ENCODE data around the gene NR3C1. TPM values are rescaled to one million over a fixed set of nuclear protein-coding genes. Genes with fewer than 3 reads are reported as not detected.

NR3C1 gene
- total RNA-seq, 1 donor from 2014 or later = 2.3 TPM

DNA sequence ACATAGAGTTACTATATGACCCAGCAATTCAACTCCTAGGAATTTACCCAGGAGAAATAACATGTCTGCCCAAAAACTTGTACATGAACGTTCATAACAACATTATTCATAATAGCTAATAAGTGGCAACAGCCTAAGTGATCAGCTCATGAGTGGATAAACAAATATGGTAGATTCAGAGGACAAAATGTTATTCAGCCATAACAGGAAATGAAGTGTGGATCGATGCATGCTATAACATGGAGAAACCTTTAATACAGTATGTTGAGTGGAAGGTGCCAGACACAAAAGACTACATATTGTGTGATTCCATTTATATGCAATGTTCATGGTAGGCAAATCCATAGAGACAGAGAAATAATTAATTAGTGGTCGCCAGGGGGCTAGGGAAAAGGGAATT lies 22.3 kb upstream of the NR3C1 start:
- Mint-ChIP-seq H3K4me1 (ENCODE audit: low read depth, unreplicated experiment) (no peaks in the 10 kb centered on the region), H3K36me3 (ENCODE audit: unreplicated experiment) (no peaks in the 10 kb centered on the region), H3K27me3 (ENCODE audit: unreplicated experiment) (peaks cover 2% of the 10 kb centered on the region), H3K4me3 (ENCODE audit: unreplicated experiment) (no peak overlapping the region), H3K27ac (ENCODE audit: unreplicated experiment) (no peak overlapping the region), H3K9me3 (ENCODE audit: unreplicated experiment) (peaks cover 2% of the 10 kb centered on the region)
- TF ChIP-seq, protein P1, sequence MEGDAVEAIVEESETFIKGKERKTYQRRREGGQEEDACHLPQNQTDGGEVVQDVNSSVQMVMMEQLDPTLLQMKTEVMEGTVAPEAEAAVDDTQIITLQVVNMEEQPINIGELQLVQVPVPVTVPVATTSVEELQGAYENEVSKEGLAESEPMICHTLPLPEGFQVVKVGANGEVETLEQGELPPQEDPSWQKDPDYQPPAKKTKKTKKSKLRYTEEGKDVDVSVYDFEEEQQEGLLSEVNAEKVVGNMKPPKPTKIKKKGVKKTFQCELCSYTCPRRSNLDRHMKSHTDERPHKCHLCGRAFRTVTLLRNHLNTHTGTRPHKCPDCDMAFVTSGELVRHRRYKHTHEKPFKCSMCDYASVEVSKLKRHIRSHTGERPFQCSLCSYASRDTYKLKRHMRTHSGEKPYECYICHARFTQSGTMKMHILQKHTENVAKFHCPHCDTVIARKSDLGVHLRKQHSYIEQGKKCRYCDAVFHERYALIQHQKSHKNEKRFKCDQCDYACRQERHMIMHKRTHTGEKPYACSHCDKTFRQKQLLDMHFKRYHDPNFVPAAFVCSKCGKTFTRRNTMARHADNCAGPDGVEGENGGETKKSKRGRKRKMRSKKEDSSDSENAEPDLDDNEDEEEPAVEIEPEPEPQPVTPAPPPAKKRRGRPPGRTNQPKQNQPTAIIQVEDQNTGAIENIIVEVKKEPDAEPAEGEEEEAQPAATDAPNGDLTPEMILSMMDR (IDR thresholded peaks at IDR 0.05; ENCODE audit: partially characterized antibody, unreplicated experiment) = no peak
- no peak for DNase-seq

DNA sequence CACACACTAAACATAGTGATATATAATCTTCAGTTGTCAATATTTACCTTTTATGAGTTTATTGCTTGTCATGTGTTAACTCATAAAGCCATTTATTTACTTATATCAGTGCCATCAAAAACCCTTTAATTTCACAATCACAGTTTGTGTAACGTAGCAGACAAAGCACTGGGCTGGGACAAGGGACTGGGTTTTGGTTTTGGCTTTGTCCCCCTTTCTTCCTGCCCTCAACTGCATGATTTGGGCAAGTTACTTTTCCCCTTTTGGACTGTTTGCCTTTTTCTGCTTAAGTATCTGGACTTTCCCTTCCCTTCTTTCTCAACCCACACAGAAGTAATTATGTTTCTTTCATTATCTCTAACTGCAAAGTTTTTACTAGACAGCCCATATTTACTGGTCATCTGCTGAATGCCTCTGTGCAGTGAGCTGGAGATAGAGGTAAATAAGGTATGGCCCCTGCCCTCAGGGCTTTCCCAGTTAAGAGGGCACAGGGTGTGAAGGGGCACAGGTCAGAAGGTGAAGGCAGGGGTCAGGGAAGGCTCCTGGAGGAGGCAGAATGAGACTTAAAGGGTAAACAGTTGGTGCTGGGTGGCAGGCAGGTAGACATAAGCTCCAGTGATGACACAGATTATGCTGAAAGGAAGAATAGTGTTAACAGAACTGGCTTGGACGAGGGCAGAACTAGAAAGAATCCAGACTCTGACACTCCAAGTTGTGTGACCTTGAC lies 14.8 kb upstream of the NR3C1 start:
- H3K27ac Mint-ChIP-seq (ENCODE audit: unreplicated experiment) = no peak overlapping the region
- DNase-seq = no peak
- TF ChIP-seq, protein P1 (IDR thresholded peaks at IDR 0.05; ENCODE audit: partially characterized antibody, unreplicated experiment) = no peak
- H3K36me3 Mint-ChIP-seq (ENCODE audit: unreplicated experiment) = no peaks in the 10 kb centered on the region
- no peaks in the 10 kb centered on the region for H3K4me1 Mint-ChIP-seq (ENCODE audit: low read depth, unreplicated experiment)
- H3K27me3 Mint-ChIP-seq (ENCODE audit: unreplicated experiment) = no peaks in the 10 kb centered on the region
- H3K9me3 Mint-ChIP-seq (ENCODE audit: unreplicated experiment) = no peaks in the 10 kb centered on the region
- no peak overlapping the region for H3K4me3 Mint-ChIP-seq (ENCODE audit: unreplicated experiment)

DNA sequence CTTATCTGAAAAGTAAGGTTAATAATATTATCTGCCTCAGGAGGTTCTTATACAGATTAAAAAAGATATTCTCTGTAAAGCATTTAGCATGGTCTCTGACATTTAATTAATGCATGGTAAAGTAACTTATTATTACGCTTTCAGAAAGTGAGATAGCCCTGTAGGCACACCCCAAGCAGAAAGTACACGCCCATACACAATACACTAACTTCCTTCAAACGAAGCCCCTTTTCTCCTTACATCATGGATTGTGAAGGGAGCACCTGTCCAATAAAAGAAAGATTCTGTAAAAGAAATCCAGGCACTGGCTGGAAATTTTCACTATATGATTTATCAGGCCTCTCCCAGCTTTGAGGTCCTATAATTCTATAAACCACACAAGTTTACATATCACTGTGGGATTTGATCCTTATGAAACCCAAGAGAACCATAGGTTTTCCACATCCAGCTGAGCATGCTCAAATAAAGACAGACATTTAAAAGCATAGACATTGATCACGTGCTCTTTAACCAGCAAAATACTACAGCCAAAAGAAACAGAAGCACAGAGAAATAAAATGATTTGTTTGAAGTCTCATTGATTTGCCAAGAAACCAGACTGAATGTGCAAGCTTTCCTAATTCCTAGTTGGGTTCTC lies 14.1 kb upstream of the NR3C1 start:
- H3K9me3 Mint-ChIP-seq (ENCODE audit: unreplicated experiment) = no peaks in the 10 kb centered on the region
- no peak overlapping the region for H3K4me3 Mint-ChIP-seq (ENCODE audit: unreplicated experiment)
- H3K36me3 Mint-ChIP-seq (ENCODE audit: unreplicated experiment) = no peaks in the 10 kb centered on the region
- DNase-seq = no peak
- TF ChIP-seq, protein P1 (IDR thresholded peaks at IDR 0.05; ENCODE audit: partially characterized antibody, unreplicated experiment) = no peak
- H3K4me1 Mint-ChIP-seq (ENCODE audit: low read depth, unreplicated experiment) = no peaks in the 10 kb centered on the region
- H3K27ac Mint-ChIP-seq (ENCODE audit: unreplicated experiment) = no peak overlapping the region
- no peaks in the 10 kb centered on the region for H3K27me3 Mint-ChIP-seq (ENCODE audit: unreplicated experiment)

DNA sequence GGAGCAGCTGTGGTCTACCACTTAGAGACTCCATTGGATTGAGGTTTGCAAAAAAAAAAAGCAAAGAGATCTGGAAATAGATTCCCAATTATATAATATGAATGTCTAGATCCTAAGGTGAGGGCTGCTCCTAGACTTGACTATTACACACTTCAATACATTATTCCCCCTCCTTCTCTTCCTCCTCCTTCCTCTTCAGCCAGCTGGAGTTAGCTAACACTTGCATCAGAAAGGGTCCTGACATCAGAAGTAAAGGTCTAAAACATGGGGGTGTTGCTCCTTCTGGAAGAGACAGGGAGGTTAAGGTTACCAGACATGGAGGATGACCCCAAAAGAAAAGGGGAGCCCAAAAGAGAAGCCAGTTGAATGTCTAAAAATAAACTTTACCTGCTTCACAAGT lies 12.9 kb upstream of the NR3C1 start:
- Mint-ChIP-seq H3K27ac (ENCODE audit: unreplicated experiment) (no peak overlapping the region), H3K4me3 (ENCODE audit: unreplicated experiment) (no peak overlapping the region), H3K4me1 (ENCODE audit: low read depth, unreplicated experiment) (no peaks in the 10 kb centered on the region), H3K27me3 (ENCODE audit: unreplicated experiment) (peaks cover 3% of the 10 kb centered on the region), H3K36me3 (ENCODE audit: unreplicated experiment) (no peaks in the 10 kb centered on the region), H3K9me3 (ENCODE audit: unreplicated experiment) (no peaks in the 10 kb centered on the region)
- DNase-seq = no peak
- TF ChIP-seq, protein P1 (IDR thresholded peaks at IDR 0.05; ENCODE audit: partially characterized antibody, unreplicated experiment) = no peak

Measured in glutamatergic neuron (in vitro differentiated cells).